ENCODE results near the gene EEPD1.

Gene EEPD1

DNA sequence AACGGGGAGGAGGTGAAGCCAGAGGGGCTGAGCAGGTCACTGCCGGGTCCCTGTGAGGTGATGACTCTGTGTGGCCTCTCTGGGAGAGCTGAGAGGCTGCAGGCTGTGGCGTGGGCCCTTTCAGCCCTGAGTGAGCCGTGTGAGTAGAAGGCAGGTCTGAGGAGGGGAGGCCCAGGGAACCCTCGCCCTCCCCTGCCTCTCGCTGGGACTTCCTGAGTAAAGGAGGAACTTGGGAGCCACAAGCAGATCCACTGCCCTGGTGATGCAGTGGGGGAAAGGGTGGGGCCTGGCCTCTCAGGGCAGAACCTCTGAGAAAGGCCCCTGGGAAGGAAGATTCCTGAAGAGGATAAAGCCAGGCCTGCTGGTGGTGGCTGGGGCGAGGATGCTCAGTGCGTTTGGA, 22.8 kb downstream of the EEPD1 start:
- Histone ChIP-seq H3K9me3 (replicated peaks in 1 of 11) (peaks cover 0 to 12% (median 0%) of the 10 kb centered on the region in 11 experiments; a peak in 7 of 22 replicates), H3K9ac (peak overlapping the region; percentile 56 to 77 (median 72); a peak in 20 of 22 replicates), H3K27ac (peak overlapping the region; percentile 54 to 82 (median 77)), H3K4me1 (peaks cover 19 to 98% (median 64%) of the 10 kb centered on the region in 10 experiments), H3K27me3 (no peaks in the 10 kb centered on the region), H3K4me3 (peak overlapping the region in 3 of 10 experiments; percentile 20 to 49 (median 27); a peak in 5 of 20 replicates), H3K4me2 (peak overlapping the region; percentile 74 to 95 (median 79)), H4K20me1 (peaks cover 0 to 92% (median 0%) of the 10 kb centered on the region in 11 experiments; a peak in 4 of 22 replicates), H3K36me3 (peaks cover 0 to 48% (median 0%) of the 10 kb centered on the region in 11 experiments; a peak in 6 of 22 replicates)
- no peak for TF ChIP-seq Cebpa-rat (IDR thresholded peaks at IDR 0.05)

DNA sequence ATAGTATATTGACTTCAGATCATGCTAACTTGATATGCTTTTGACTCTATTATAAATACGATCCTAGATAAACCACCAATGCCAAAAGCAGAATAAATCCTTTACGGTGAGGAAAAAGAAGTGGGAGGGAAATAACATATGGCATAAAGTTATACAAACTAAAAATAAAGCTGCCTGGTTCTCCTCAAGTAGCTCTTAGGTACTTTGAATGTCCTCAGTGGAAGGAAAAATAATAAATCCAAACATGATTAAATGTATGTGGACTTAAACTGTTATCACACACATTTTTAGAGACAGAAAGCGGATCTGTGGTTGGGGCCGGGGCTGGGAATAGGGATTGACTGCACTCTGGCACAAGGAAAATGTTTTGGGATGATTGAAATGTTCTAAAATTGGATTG, 23.6 kb downstream of the EEPD1 start:
- Histone ChIP-seq H4K20me1 (peaks cover 0 to 91% (median 0%) of the 10 kb centered on the region in 11 experiments; a peak in 3 of 22 replicates), H3K9me3 (replicated peaks in 1 of 11) (peaks cover 0 to 12% (median 0%) of the 10 kb centered on the region in 11 experiments; a peak in 7 of 22 replicates), H3K9ac (peak overlapping the region in 5 of 11 experiments; percentile 15 to 77 (median 69); a peak in 5 of 22 replicates), H3K4me3 (no peak overlapping the region), H3K27ac (peak overlapping the region in 7 of 11 experiments; percentile 50 to 82 (median 77); a peak in 9 of 22 replicates), H3K36me3 (peaks cover 0 to 57% (median 0%) of the 10 kb centered on the region in 11 experiments; a peak in 6 of 22 replicates), H3K27me3 (no peaks in the 10 kb centered on the region), H3K4me2 (peak overlapping the region in 8 of 11 experiments; percentile 5 to 95 (median 80); a peak in 13 of 22 replicates), H3K4me1 (peaks cover 19 to 98% (median 60%) of the 10 kb centered on the region in 10 experiments)
- no peak for TF ChIP-seq Cebpa-rat (IDR thresholded peaks at IDR 0.05)

DNA sequence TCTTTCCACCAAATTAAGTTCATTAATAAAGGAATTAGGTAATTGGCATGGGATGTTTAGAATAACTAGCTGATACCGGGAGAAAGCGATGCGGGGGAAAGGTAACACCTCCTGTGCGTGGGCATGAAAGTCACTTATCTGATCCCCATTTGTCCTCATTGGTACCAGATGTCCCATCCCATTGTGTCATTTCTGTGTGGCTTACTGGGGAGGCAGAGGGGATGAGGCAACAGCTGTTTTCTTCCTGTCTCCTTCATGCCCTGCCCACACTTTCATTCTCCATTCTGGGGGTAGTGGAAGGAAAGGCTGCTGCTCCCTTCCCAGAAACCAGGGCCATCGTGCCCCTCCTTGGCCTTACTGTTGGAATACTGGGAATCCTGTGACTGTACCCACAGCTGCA, 27.1 kb downstream of the EEPD1 start:
- Histone ChIP-seq H3K4me3 (no peak overlapping the region; a peak in 1 of 20 replicates), H3K4me2 (peak overlapping the region in 9 of 11 experiments; percentile 23 to 95 (median 67); a peak in 18 of 22 replicates), H3K27ac (peak overlapping the region in 9 of 11 experiments; percentile 13 to 64 (median 50); a peak in 16 of 22 replicates), H3K36me3 (peaks cover 0 to 55% (median 0%) of the 10 kb centered on the region in 11 experiments; a peak in 6 of 22 replicates), H3K9me3 (replicated peaks in 1 of 11) (no peaks in the 10 kb centered on the region), H3K9ac (peak overlapping the region in 4 of 11 experiments; percentile 5 to 56 (median 16); a peak in 2 of 22 replicates), H4K20me1 (peaks cover 0 to 88% (median 0%) of the 10 kb centered on the region in 11 experiments; a peak in 4 of 22 replicates), H3K4me1 (peaks cover 32 to 100% (median 68%) of the 10 kb centered on the region in 10 experiments), H3K27me3 (no peaks in the 10 kb centered on the region)
- no peak for TF ChIP-seq Cebpa-rat (IDR thresholded peaks at IDR 0.05)

DNA sequence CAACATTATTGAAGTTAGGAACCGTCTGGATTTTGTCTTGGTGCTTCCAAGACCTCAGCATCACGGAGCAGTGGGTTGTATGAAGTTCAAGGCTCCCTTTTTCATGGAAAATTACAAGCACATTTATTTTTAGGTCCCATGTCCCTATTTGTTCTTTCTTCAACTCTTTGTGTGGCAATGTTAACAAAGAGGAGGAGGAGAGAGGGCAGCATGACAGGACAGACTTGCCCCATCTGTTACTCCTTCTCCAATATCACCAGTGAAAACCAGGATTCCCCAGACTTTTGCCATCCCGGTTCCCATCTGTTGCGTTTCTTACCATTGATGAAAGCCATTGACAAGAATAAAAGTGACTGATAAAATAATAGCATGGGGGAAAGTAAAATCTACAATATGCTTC, 28.6 kb downstream of the EEPD1 start:
- Histone ChIP-seq H3K9me3 (replicated peaks in 1 of 11) (peaks cover 0 to 8% (median 0%) of the 10 kb centered on the region in 11 experiments; a peak in 1 of 22 replicates), H3K27me3 (no peaks in the 10 kb centered on the region), H3K4me3 (no peak overlapping the region), H3K9ac (no peak overlapping the region; a peak in 1 of 22 replicates), H4K20me1 (peaks cover 0 to 75% (median 0%) of the 10 kb centered on the region in 11 experiments; a peak in 3 of 22 replicates), H3K4me2 (peak overlapping the region in 3 of 11 experiments; percentile 81 to 95 (median 83); a peak in 5 of 22 replicates), H3K27ac (peak overlapping the region in 1 of 11 experiments; percentile 64; a peak in 1 of 22 replicates), H3K4me1 (peaks cover 20 to 100% (median 59%) of the 10 kb centered on the region in 10 experiments; a peak in 19 of 20 replicates), H3K36me3 (peaks cover 0 to 68% (median 0%) of the 10 kb centered on the region in 11 experiments; a peak in 6 of 22 replicates)
- TF ChIP-seq Cebpa-rat (IDR thresholded peaks at IDR 0.05), result no peak

DNA sequence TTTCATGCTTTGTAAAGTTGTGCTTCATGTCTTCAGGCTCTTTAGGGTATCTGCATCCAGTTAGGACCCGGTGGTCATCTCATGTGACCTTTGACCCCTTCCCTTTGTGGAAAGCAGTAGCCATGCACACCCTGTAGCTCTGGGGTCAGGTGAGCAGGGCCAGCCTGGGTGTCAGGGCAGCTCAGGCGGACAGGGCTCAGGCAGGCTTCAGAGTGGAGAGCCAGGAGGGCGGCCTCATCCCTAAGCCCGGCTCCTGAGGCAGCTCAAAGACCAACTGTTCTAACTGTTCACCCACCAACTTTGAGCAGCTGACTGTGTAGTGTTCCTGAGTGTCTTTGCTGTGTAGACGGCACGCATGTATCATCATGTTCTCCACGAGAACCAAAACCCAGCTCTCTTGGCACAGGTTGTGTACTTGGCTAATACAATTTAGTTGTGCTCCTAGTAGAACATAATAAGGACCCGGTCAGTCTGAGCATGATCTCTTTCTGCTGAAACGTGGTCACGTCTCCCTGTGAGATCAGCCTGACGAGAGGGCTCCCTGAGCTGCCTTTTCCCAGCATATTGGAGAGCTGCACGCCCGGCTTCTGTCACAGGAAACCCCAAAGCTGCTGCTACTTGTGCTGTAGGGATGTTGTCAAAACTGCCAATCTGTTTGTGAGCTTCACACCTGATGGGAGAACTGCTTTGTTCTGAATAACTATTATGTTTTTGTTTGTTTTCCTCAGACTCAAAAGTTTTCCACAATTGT, 30.0 kb downstream of the EEPD1 start:
- peak overlapping the region in 7 of 11 experiments; percentile 2 to 27 (median 26); a peak in 7 of 22 replicates for H3K27ac ChIP-seq
- no peak for TF ChIP-seq Cebpa-rat (IDR thresholded peaks at IDR 0.05)
- peak overlapping the region; percentile 20 to 95 (median 47); a peak in 21 of 22 replicates for H3K4me2 ChIP-seq
- H3K4me1 ChIP-seq, result peaks cover 28 to 100% (median 67%) of the 10 kb centered on the region in 10 experiments; a peak in 19 of 20 replicates
- H3K9ac ChIP-seq, result peak overlapping the region in 4 of 11 experiments; percentile 11 to 50 (median 25); a peak in 4 of 22 replicates
- H3K9me3 ChIP-seq (replicated peaks in 1 of 11), result peaks cover 0 to 8% (median 0%) of the 10 kb centered on the region in 11 experiments; a peak in 1 of 22 replicates
- H3K36me3 ChIP-seq, result peaks cover 0 to 66% (median 0%) of the 10 kb centered on the region in 11 experiments; a peak in 6 of 22 replicates
- H4K20me1 ChIP-seq, result peaks cover 0 to 64% (median 0%) of the 10 kb centered on the region in 11 experiments; a peak in 3 of 22 replicates
- H3K4me3 ChIP-seq, result no peak overlapping the region
- no peaks in the 10 kb centered on the region for H3K27me3 ChIP-seq

DNA sequence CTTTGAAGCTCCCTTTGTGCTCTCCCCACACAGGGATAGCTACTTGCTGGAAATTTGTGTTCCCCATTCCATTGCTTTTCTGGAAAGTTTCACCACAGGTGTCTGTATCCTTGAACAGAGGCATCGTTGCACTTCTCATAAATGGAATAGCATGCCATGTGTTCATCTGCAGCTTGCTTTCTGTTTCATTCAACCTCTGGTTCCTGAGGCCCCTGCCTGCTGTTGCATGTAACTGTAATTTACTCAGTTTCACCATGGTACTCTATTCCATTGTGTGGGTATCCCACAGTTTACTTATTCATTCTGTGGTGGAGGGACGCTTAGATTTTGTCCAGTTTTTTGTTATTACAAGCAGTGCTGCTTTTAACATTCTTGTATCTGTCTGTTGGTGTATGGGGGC, 32.0 kb downstream of the EEPD1 start:
- peaks cover 33 to 100% (median 67%) of the 10 kb centered on the region in 10 experiments for H3K4me1 ChIP-seq
- TF ChIP-seq Cebpa-rat (IDR thresholded peaks at IDR 0.05), result no peak
- H3K9me3 ChIP-seq (replicated peaks in 1 of 11), result peaks cover 0 to 8% (median 0%) of the 10 kb centered on the region in 11 experiments; a peak in 1 of 22 replicates
- peak overlapping the region in 1 of 11 experiments; percentile 10; a peak in 1 of 22 replicates for H3K27ac ChIP-seq
- peaks cover 0 to 46% (median 0%) of the 10 kb centered on the region in 11 experiments; a peak in 5 of 22 replicates for H3K36me3 ChIP-seq
- H4K20me1 ChIP-seq, result peaks cover 0 to 43% (median 0%) of the 10 kb centered on the region in 11 experiments; a peak in 3 of 22 replicates
- peak overlapping the region in 5 of 11 experiments; percentile 26 to 95 (median 86); a peak in 8 of 22 replicates for H3K4me2 ChIP-seq
- no peaks in the 10 kb centered on the region for H3K27me3 ChIP-seq
- H3K9ac ChIP-seq, result no peak overlapping the region
- H3K4me3 ChIP-seq, result no peak overlapping the region

DNA sequence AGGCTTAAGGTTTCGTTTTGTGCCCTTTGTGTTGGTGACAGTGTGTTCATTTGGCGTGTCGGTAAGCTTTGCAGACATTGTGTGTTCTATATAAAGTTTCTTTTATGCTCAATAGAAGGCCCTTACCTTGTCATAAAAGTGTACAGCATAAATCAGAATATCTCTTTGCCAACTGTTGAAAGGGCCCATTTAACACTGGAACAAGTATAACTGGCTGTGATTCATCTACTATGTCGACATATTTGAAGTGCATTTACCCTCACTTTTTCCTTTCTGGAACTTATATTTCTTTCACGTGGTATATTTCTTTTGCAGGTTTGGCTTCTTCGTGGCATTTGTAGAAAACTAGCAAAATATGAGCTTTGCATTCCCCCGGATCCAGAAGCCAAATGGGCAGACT, 32.7 kb downstream of the EEPD1 start:
- Histone ChIP-seq H4K20me1 (peaks cover 0 to 36% (median 0%) of the 10 kb centered on the region in 11 experiments; a peak in 3 of 22 replicates), H3K4me1 (peaks cover 35 to 100% (median 67%) of the 10 kb centered on the region in 10 experiments), H3K4me3 (no peak overlapping the region), H3K4me2 (peak overlapping the region in 5 of 11 experiments; percentile 26 to 95 (median 86); a peak in 8 of 22 replicates), H3K27ac (peak overlapping the region in 4 of 11 experiments; percentile 12 to 48 (median 31); a peak in 3 of 22 replicates), H3K36me3 (peaks cover 0 to 42% (median 0%) of the 10 kb centered on the region in 11 experiments; a peak in 5 of 22 replicates), H3K27me3 (no peaks in the 10 kb centered on the region), H3K9me3 (replicated peaks in 1 of 11) (peaks cover 0 to 8% (median 0%) of the 10 kb centered on the region in 11 experiments; a peak in 1 of 22 replicates), H3K9ac (no peak overlapping the region)
- no peak for TF ChIP-seq Cebpa-rat (IDR thresholded peaks at IDR 0.05)
